Ovary (tissue), 3 donors: ENCODE measurements around the gene AFF2.

Experiments used
- CTCF ChIP-seq, 3 donors: fragments of 450-650 bp in 2 of 3; fragments of 200-600 bp in 1 of 3; IDR thresholded peaks; one replicate each; pipeline versions ENCODE4 v1.5.1 to v1.8.0; 2016 to 2022; ENCODE audit warnings: antibody characterized with exemption in 3 of 3, mild to moderate bottlenecking in 1 of 3
- EP300 ChIP-seq: sonication (generic); formaldehyde crosslinking; IDR thresholded peaks from one replicate; pipeline ENCODE4 v1.6.1; 2017; ENCODE audit warnings: antibody characterized with exemption
- POLR2A ChIP-seq: fragments of 450-650 bp; IDR thresholded peaks from one replicate; pipeline ENCODE4 v1.6.1; 2017; ENCODE audit warnings: antibody characterized with exemption, mild to moderate bottlenecking, moderate library complexity
- donor health status: DM: no; HTN: no; CAD: no.

GRCh38 chrX:148865277-148866210 lies 365.1 kb downstream of the AFF2 start:
- TF ChIP-seq CTCF (IDR thresholded peaks at IDR 0.05) (no peak), POLR2A (no peak), EP300 (no peak)
